ENCODE results near the gene ADAM22.

DNA sequence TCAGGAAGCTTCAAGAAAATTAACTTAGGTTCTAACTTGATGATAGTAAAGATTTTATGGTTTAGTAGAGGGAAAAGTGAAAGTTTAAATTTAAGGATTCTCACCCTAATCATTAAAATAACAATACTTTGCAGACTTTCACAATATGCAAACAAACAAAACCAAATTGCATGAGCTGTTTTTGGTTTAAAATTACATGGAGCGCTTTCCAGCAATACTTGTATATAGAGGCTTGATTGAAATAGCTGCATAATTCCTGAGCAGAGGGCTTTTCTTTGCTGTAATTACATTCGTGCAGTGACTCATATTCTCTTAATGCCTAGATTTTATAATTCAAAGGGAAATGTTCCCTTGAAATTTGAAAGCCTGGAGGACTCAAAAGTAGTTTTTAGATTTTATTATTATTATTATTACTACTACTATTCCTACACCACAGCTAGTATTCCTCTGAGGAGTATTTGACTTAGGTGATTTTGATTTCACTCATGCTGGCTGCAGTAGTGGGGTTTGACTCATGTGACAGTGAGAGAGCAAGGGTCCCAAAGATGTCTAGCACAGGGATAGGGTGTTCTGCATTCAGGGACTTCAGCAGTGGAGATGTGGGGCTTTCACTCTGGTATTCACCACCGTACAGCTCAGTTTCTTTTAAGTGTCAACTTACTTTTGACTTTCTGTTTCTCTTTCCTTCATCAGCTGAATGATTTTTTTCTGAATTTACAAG lies 138.1 kb downstream of the ADAM22 start:
- TF ChIP-seq EZH2 (IDR thresholded peaks at IDR 0.05; ENCODE audit: insufficient read depth, poor library complexity, severe bottlenecking) (no peak), EZH2phosphoT487 (IDR thresholded peaks at IDR 0.05; ENCODE audit: insufficient read depth, low read depth) (no peak)

Data from GM23248 (cell line).